Mesenteric fat pad (tissue), 1 donor: ENCODE data around the gene PSMC5. TPM values are rescaled to one million over a fixed set of nuclear protein-coding genes. Genes with fewer than 3 reads are reported as not detected.
"Not testable (repeated sequence)": the region's sequence is repeated elsewhere in the genome, so short reads cannot be mapped to it uniquely, and the experiment has no call there.

ENCODE experiments used
- DNase-seq: peaks from one replicate; pipeline ENCODE4 v3.0.0-alpha.2; 2020; ENCODE audit warnings: low spot score
- long read RNA-seq: library from polyadenylated mRNA; unstranded; transcript quantifications from one replicate; pipeline ENCODE4 v2.0.0, GENCODE V29; 2020
- total RNA-seq: library from RNA; stranded (reverse); fragmentation: NEBNext Ultra II Directional; extraction: Animal tissue kit (Norgen Biotek cat#: 25700); gene quantifications from one replicate; pipeline ENCODE4 v1.2.1, GENCODE V29; 2021
- donor health status: DM: yes; HTN: yes; CAD: no.

Gene PSMC5
- 115 TPM for total RNA-seq
- long read RNA-seq, transcript PSMC5-203 (12 exons, 1,680 nt), result minor isoform, 62 of 512 reads
- long read RNA-seq, transcript PSMC5-212 (11 exons, 1,474 nt), result minor isoform, 8 of 512 reads
- long read RNA-seq, transcript PSMC5-201 (12 exons, 1,579 nt), result major isoform, 410 of 512 reads
- long read RNA-seq, partial matches to known transcripts, result 13 of 512 reads
- long read RNA-seq, other reads (novel, unspliced or antisense), result 19 of 512 reads

GRCh38 chr17:63827002-63827800 is at the start of gene PSMC5, which contains the start of gene FTSJ3:
PSMC5 (plus strand) TSS chr17:63827431; CDS start chr17:63827491, 60 bp downstream.
FTSJ3 (minus strand) TSS chr17:63827663; CDS start chr17:63826902, 761 bp downstream.
- DNase-seq, result peak; percentile 97

GRCh38 chr17:63780507-63780906 is 46.7 kb upstream of the PSMC5 start:
- DNase-seq, result no peak

GRCh38 chr17:63780928-63781327 is 46.3 kb upstream of the PSMC5 start:
- DNase-seq, result no peak

GRCh38 chr17:63783522-63783921 is 43.7 kb upstream of the PSMC5 start:
- DNase-seq, result no peak

- no peak for DNase-seq
Observed at GRCh38 chr17:63785556-63785955, 41.7 kb upstream of the PSMC5 start.

GRCh38 chr17:63786117-63786516 is 41.1 kb upstream of the PSMC5 start:
- DNase-seq, result no peak

- DNase-seq, result no peak
Observed at GRCh38 chr17:63786971-63787711, 40.1 kb upstream of the PSMC5 start.

- no peak for DNase-seq
Observed at GRCh38 chr17:63790057-63790456, 37.2 kb upstream of the PSMC5 start.

- no peak for DNase-seq
Observed at GRCh38 chr17:63792055-63792729, 35.0 kb upstream of the PSMC5 start.

- DNase-seq, result not testable (repeated sequence)
Observed at GRCh38 chr17:63796375-63796774, 30.9 kb upstream of the PSMC5 start.

- DNase-seq, result no peak
Observed at GRCh38 chr17:63798572-63799106, 28.6 kb upstream of the PSMC5 start.

- no peak for DNase-seq
Observed at GRCh38 chr17:63800783-63801182, 26.4 kb upstream of the PSMC5 start.

GRCh38 chr17:63804328-63804727 is 22.9 kb upstream of the PSMC5 start:
- DNase-seq, result no peak

- no peak for DNase-seq
Observed at GRCh38 chr17:63805591-63805990, 21.6 kb upstream of the PSMC5 start.

GRCh38 chr17:63809970-63810369 is 17.3 kb upstream of the PSMC5 start:
- no peak for DNase-seq

- DNase-seq, result no peak
Observed at GRCh38 chr17:63816123-63816522, 11.1 kb upstream of the PSMC5 start.

- DNase-seq, result no peak
Observed at GRCh38 chr17:63816669-63817068, 10.6 kb upstream of the PSMC5 start.

- no peak for DNase-seq
Observed at GRCh38 chr17:63817736-63818385, 9.4 kb upstream of the PSMC5 start.

GRCh38 chr17:63819131-63819530 is 8.1 kb upstream of the PSMC5 start:
- no peak for DNase-seq
